Gastrocnemius medialis (tissue), 4 donors: Measurements from ENCODE around the gene OR10G4. TPM values are rescaled to one million over a fixed set of nuclear protein-coding genes. Genes with fewer than 3 reads are reported as not detected.

Experiments
- total RNA-seq, 4 donors: library from RNA; depleted of rRNA; stranded (reverse); fragments of >200 nt; gene quantifications; one replicate each; pipeline versions ENCODE4 v1.1.0 to v1.2.3, GENCODE V29; 2016

The OR10G4 gene
- total RNA-seq, 4 donors from 2014 or later: not detected

Other genes with a start within 250 kb of the OR10G4 start
- not detected for gene OR6M1, start 206.6 kb upstream of the OR10G4 start, total RNA-seq
- gene TMEM225, start 127.3 kb upstream of the OR10G4 start, total RNA-seq: not detected
- not detected for gene OR8D4, start 110.8 kb upstream of the OR10G4 start, total RNA-seq
- not detected for gene OR4D5, start 73.4 kb upstream of the OR10G4 start, total RNA-seq
- not detected for gene OR6T1, start 69.2 kb upstream of the OR10G4 start, total RNA-seq
- gene OR10S1, start 35.2 kb upstream of the OR10G4 start, total RNA-seq: not detected
- gene OR10G6, start 17.8 kb upstream of the OR10G4 start, total RNA-seq: not detected
- not detected for gene OR10G9, start 10.0 kb downstream of the OR10G4 start, total RNA-seq
- gene OR10G8, start 13.8 kb downstream of the OR10G4 start, total RNA-seq: not detected
- gene OR10G7, start 28.3 kb downstream of the OR10G4 start, total RNA-seq: not detected
- gene VWA5A, start 102.5 kb downstream of the OR10G4 start, total RNA-seq: 1 to 10 TPM; 1.6 to 2.5 (median 2.1) TPM
- not detected for gene OR10D3, start 170.3 kb downstream of the OR10G4 start, total RNA-seq
- not detected for gene OR8G1, start 228.1 kb downstream of the OR10G4 start, total RNA-seq
- not detected for gene OR8G5, start 243.4 kb downstream of the OR10G4 start, total RNA-seq